ENCODE data around the gene CCDC24. TPM values are rescaled to one million over a fixed set of nuclear protein-coding genes. Genes with fewer than 3 reads are reported as not detected.

The CCDC24 gene
- total and polyA plus RNA-seq, 9 donors = 1.1 to 23.3 (median 6.3) TPM

Other genes starting within 250 kb of the CCDC24 start
- 1 to 10 TPM in 3 of 7 donors, under 1 TPM in 4; 0.72 to 1.3 (median 0.92) TPM for gene ARTN, start 57.8 kb upstream of the CCDC24 start, total RNA-seq
- gene ARTN, start 57.8 kb upstream of the CCDC24 start, polyA plus RNA-seq = under 1 TPM in 1 of 2 donors, not detected in 1; 0.75 TPM
- gene IPO13, start 44.6 kb upstream of the CCDC24 start, total RNA-seq = 10 to 100 TPM in 6 of 7 donors, 1 to 10 TPM in 1; 8.6 to 30.3 (median 20.9) TPM
- 10 to 100 TPM in 1 of 2 donors, 1 to 10 TPM in 1; 10.0 to 15.3 TPM for gene IPO13, start 44.6 kb upstream of the CCDC24 start, polyA plus RNA-seq
- gene DPH2, start 21.6 kb upstream of the CCDC24 start, total RNA-seq = 10 to 100 TPM in 6 of 7 donors, 1 to 10 TPM in 1; 7.2 to 27.0 (median 16.2) TPM
- gene DPH2, start 21.6 kb upstream of the CCDC24 start, polyA plus RNA-seq = 10 to 100 TPM in 1 of 2 donors, 1 to 10 TPM in 1; 8.5 to 12.7 TPM
- 100 to 1,000 TPM in 1 of 7 donors, 10 to 100 TPM in 6; 46.1 to 108 (median 66.9) TPM for gene ATP6V0B, start 16.6 kb upstream of the CCDC24 start, total RNA-seq
- 10 to 100 TPM; 74.4 to 76.1 TPM for gene ATP6V0B, start 16.6 kb upstream of the CCDC24 start, polyA plus RNA-seq
- 10 to 100 TPM; 11.9 to 51.3 (median 33.9) TPM for gene B4GALT2, start 12.4 kb upstream of the CCDC24 start, total RNA-seq
- gene B4GALT2, start 12.4 kb upstream of the CCDC24 start, polyA plus RNA-seq = 10 to 100 TPM; 14.4 to 22.1 TPM
- 10 to 100 TPM in 1 of 7 donors, 1 to 10 TPM in 6; 1.1 to 74.1 (median 4.6) TPM for gene SLC6A9, start 39.9 kb downstream of the CCDC24 start, total RNA-seq
- gene SLC6A9, start 39.9 kb downstream of the CCDC24 start, polyA plus RNA-seq = 10 to 100 TPM in 1 of 2 donors, 1 to 10 TPM in 1; 2.1 to 14.1 TPM
- gene KLF17, start 127.2 kb downstream of the CCDC24 start, total RNA-seq = under 1 TPM in 3 of 7 donors, not detected in 4; 0.05 to 0.40 (median 0.23) TPM
- under 1 TPM in 1 of 2 donors, not detected in 1; 0.10 TPM for gene KLF17, start 127.2 kb downstream of the CCDC24 start, polyA plus RNA-seq
- not detected for gene KLF18, start 150.0 kb downstream of the CCDC24 start, total RNA-seq
- not detected for gene KLF18, start 150.0 kb downstream of the CCDC24 start, polyA plus RNA-seq
- 10 to 100 TPM; 35.8 to 46.9 (median 43.6) TPM for gene DMAP1, start 221.9 kb downstream of the CCDC24 start, total RNA-seq
- gene DMAP1, start 221.9 kb downstream of the CCDC24 start, polyA plus RNA-seq = 10 to 100 TPM; 28.1 to 38.3 TPM

All from ovary (tissue), 9 donors.